AG04449 (cell line): ENCODE data around the gene DOCK2.

Source experiments
- CTCF ChIA-PET: fragments of 350-600 bp; formaldehyde crosslinking; extraction: SDS; loops from one replicate; lab custom pipeline; 2021; ENCODE audit warnings: antibody characterized with exemption; lab: Yijun Ruan, JAX
- POLR2A ChIA-PET: fragments of 400-600, 350-600 bp; formaldehyde crosslinking; extraction: SDS; loops from one replicate; lab custom pipeline; 2020; ENCODE audit warnings: antibody characterized with exemption, inconsistent platforms; lab: Yijun Ruan, JAX
- DNase-seq: peaks from one replicate; pipeline ENCODE4 v3.0.0-alpha.2; 2010; ENCODE audit warnings: low read depth, low spot score
- H3K4me3 ChIP-seq: 2 replicates; pipeline ENCODE4 v1.5.1; 2011; ENCODE audit warnings: low read depth, mild to moderate bottlenecking, control low read depth, low read length
- TF ChIP-seq, protein P1 (sequence below): IDR thresholded peaks from one replicate; pipeline ENCODE4 v1.5.1; 2011; ENCODE audit warnings: mild to moderate bottlenecking, moderate library complexity, low read length, control low read depth, inconsistent platforms; ENCODE audit not compliant: insufficient read depth; ENCODE audit errors: missing control alignments

The DOCK2 gene

DNA sequence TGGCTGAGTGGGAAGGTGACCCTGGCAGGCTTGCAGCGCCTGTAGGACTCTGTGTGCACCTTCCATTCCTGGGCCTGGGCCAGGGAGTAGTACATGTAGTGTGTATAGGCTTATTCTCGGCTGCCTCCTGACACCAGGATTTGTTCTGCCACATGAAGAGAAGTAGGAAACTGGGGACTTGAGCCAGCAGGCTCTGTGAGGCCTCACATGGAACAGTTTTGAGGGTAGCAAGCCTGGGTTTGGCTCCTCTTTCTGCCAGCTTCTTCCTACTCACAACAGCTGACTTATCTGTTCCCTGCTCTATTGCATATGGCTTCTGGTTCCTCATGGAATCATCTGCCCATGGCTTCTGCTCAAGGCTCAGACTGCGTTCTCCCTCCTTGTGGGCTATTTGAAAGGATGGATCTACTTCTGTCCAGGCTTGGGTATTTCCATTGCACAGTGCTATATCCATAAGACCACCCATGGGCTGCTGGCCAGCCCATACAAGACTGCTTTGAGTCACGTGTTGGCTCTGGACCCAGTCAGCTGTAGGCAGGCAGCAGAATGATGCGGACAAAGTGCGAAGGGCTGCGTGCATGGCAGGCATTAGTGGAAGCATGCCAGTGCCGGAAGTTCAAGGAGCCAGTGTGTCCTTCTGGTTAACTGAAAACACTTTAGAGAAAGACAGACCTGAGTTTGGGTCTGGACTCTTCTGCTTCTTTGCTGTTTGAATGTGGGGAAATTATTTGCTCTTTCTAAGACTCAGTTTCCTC lies 354.2 kb downstream of the DOCK2 start:
- CTCF ChIA-PET = interaction anchor here (0.9 kb wide), 1 partner anchor 294 kb away, joined by 3 read pairs; no protein-coding TSS in a partner anchor
- POLR2A ChIA-PET = no interaction called here
- H3K4me3 ChIP-seq = no peak overlapping the region
- DNase-seq = no peak
- TF ChIP-seq, protein P1, sequence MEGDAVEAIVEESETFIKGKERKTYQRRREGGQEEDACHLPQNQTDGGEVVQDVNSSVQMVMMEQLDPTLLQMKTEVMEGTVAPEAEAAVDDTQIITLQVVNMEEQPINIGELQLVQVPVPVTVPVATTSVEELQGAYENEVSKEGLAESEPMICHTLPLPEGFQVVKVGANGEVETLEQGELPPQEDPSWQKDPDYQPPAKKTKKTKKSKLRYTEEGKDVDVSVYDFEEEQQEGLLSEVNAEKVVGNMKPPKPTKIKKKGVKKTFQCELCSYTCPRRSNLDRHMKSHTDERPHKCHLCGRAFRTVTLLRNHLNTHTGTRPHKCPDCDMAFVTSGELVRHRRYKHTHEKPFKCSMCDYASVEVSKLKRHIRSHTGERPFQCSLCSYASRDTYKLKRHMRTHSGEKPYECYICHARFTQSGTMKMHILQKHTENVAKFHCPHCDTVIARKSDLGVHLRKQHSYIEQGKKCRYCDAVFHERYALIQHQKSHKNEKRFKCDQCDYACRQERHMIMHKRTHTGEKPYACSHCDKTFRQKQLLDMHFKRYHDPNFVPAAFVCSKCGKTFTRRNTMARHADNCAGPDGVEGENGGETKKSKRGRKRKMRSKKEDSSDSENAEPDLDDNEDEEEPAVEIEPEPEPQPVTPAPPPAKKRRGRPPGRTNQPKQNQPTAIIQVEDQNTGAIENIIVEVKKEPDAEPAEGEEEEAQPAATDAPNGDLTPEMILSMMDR = no peak

GRCh38 chr5:169992789-169993484 lies 355.9 kb downstream of the DOCK2 start:
- ChIA-PET CTCF (no interaction called here), POLR2A (no interaction called here)
- no peak overlapping the region for H3K4me3 ChIP-seq
- TF ChIP-seq, protein P1 = no peak
- no peak for DNase-seq

- TF ChIP-seq, protein P1 = no peak
- POLR2A ChIA-PET = no interaction called here
- no peak overlapping the region for H3K4me3 ChIP-seq
- CTCF ChIA-PET = interaction anchor here (0.5 kb wide), 1 partner anchor 90 kb away, joined by 3 read pairs; no protein-coding TSS in a partner anchor
- DNase-seq = no peak
Observed at GRCh38 chr5:169993485-169993790, 356.4 kb downstream of the DOCK2 start.

GRCh38 chr5:169997798-169998197 lies 360.7 kb downstream of the DOCK2 start:
- TF ChIP-seq, protein P1 = no peak
- H3K4me3 ChIP-seq = no peak overlapping the region
- ChIA-PET POLR2A (no interaction called here), CTCF (interaction anchor here (2.5 kb wide), 1 partner anchor 17 kb away, joined by 12 read pairs; the partner anchor contains the start of gene INSYN2B)
- DNase-seq = no peak

DNA sequence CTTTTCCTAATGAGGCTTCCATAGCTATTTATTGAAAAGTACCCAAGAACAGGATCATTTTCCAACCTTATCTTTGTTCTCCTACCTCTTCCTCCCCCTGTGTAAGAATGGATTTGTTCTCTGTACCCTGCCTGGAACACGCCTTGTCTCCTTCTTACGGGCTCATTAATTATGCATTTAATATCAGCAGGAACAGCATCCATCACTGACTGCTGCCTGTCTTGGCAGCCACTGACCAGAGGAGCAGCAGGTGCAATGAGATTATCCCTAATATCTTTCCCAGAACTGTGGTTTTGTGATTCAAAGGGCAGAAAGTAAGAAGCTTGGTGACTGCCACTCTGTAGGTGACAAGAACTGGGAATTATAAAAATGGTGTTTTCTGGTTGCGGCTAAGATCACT lies 362.5 kb downstream of the DOCK2 start:
- TF ChIP-seq, protein P1 = no peak
- CTCF ChIA-PET = interaction anchor here (1.1 to 2.5 kb wide), 2 partner anchors 19 to 72 kb away, joined by 3 to 12 read pairs; partner anchors contain the start of gene INSYN2B
- POLR2A ChIA-PET = no interaction called here
- H3K4me3 ChIP-seq = no peak overlapping the region
- DNase-seq = no peak

GRCh38 chr5:170000155-170000554 lies 363.1 kb downstream of the DOCK2 start:
- TF ChIP-seq, protein P1 = no peak
- no peak overlapping the region for H3K4me3 ChIP-seq
- DNase-seq = no peak
- CTCF ChIA-PET = interaction anchor here (2.5 kb wide), 1 partner anchor 20 kb away, joined by 12 read pairs; the partner anchor contains the start of gene INSYN2B
- POLR2A ChIA-PET = no interaction called here
